T-helper 9 cell (primary cell): ENCODE measurements around the gene ADCY7.

Source experiments
- DNase-seq: peaks from one replicate; pipeline ENCODE4 v3.0.0-alpha.2; 2020

The ADCY7 gene

DNA sequence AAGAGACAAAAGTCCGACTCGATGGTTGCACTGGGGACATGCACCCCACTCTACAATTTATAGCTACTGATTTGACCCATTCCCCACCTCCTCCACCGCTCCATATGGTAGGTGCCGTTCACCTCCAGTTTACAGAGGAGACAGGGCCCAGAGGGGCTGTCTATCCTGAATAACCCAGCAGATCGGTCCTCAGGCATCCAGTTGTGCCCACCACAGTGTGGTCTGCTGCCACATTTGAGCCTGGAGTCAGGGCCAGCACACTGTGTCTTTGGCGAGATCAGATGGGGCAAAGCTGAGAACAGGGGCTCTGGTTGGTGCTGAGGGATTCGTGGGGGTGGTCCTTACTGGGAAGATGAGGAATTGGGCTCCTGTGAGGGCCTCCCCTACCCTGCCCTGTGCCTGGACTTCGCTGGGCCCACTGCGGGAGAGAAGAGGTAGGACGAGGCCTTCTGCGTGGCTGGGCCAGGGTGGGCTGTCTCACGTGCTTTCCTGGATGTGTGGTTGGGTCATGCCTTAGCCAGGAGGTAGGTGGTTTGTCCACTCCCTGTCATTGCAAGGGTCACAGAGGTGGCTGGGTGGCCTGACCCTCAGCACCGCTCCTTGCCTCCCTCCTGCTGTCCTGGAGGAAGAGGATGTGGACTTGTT, 2.8 kb downstream of the ADCY7 start:
- no peak for DNase-seq

DNA sequence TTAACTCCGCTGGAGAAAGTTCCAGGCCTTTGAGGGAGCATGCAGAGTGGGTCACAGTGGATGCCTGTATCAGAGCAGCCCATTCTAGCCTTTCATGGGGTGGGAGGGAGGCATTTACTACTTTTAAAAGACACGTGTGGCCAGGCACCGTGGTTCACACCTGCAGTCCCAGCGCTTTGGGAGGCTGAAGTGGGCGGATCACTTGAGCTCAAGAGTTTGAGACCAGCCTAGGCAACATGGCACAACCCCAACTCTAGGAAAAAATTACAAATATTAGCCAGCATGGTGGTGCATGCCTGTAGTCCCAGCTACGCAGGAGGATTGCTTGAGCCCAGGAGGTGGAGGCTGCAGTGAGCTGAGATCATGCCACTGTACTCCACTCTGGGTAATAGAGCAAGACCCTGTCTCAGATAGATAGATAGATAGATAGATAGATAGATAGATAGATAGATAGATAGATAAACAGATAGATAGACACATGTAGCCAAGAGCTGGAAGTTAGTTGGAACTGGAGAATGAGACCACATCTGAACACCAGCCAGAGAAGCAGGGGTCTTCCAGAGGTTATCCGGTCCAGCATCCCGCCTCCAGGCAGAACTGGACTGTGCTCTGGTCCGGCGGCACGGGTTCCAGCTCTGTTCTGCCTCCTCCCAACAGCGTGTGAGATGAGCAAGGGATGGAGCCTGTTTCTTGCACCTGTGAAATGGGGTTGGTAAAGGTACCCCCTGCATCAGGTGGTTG, 3.6 kb downstream of the ADCY7 start:
- DNase-seq = no peak

DNA sequence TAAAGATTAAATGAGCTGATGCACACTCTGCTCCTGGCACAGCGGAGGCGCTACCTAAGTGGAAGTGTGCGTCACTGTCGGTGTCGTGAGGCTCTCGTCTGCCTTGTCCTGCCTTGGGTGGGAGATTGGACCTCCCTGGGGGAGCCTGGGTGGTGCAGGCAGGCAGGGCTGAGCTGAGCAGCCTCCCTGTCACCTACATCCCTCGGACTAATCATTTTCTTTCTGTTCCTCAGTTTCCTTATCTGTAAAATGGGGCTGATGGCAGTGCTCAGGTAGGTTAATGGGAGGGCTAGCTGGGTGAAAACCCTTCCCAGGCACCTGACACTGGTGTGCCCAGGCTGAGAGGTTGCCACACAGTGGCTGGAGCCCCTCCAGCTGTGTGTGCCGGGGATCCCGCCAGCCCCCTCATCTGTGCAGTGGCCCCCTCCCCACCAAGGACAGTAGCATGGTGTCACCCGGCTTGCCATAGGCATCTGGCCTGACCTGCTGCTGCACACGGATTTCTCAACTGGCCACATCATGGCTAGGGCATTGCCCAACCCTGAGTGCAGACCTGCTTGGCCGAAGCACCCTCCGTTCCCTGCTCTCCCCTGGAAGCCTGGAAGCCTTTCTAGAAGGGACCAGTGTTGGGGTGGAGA, 4.3 kb downstream of the ADCY7 start:
- DNase-seq = no peak

GRCh38 chr16:50271148-50272041, 5.0 kb downstream of the ADCY7 start:
- DNase-seq = no peak

- no peak for DNase-seq
These were observed 5.8 kb downstream of the ADCY7 start for GRCh38 chr16:50272111-50272571.

DNA sequence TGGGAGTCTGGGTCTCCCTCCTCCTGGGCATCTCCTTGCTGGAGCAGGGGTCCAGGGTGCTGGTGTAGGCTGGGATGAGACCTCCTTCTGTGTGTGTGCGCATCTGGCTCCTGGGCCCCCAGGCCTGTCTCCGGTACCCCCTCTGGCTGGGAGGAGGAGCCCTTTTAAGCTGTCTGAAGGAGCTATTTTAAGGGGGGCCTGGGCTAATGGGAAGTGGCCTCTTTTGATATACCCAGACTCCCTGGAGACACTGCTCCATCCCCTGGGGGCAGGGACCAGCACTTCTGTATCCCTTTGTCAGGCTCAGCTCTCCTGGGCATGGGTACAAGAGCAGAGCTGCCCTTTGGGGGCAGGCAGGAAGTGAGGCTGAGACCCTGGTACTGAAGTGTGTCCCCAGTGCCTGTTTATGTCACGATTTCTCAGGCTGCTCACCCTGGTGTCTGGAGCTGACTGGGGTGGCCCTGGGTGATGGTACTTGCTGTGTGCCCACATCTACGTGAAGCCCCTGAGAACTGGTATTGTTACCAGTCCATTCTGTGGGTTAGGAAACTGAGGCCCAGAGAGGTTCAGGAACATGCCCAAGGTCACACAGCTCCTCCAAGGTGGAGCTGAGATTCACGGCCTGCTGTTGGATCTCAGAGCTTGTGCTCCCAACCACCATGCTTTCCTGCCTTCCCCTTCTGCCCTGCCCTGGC, 6.5 kb downstream of the ADCY7 start:
- DNase-seq = no peak

GRCh38 chr16:50273382-50273690, 7.0 kb downstream of the ADCY7 start:
- no peak for DNase-seq

DNA sequence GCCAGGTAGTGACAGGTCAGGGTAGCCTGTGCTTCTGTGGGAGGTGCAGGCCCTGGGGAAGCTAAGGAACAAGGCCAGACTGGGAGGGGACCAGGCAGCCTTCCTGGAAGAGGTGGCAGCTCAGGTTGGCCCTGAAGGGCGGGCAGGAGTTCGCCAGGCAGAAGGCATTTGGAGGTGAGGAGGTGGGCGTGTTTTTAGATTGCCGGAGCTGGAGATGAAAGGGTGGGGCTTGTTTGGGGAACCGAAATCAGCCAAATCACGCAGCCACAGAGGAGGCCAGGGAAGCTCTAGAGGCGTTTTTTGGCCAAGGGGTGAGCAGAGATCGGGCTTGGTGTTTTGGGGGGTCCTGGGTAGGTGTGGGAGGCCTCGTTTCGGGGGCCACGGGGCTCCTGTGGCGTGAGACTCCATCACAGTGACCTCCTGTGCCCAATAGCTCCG, 7.6 kb downstream of the ADCY7 start:
- DNase-seq = no peak

- DNase-seq = peak; percentile 47
These were observed 8.2 kb downstream of the ADCY7 start for GRCh38 chr16:50274326-50275097.

DNA sequence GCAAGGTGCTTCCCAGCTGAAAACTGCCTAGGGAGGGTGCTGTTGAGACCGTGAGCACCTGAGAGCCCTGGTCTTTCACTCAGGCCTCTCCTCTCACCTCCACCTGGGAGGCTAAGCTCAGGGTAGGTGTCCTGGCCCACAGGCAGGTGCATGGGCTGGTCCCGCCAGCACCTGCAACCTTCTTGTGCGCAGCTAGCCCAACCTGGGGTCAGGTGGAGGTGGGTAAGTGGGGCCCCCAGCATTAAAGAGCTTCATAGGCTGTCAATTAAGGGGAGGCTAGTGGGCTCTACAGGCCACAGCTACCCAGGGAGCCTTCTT, 8.7 kb downstream of the ADCY7 start:
- no peak for DNase-seq

- no peak for DNase-seq
These were observed 9.3 kb downstream of the ADCY7 start for GRCh38 chr16:50275428-50276325.

- no peak for DNase-seq
These were observed 9.9 kb downstream of the ADCY7 start for GRCh38 chr16:50276326-50276640.

GRCh38 chr16:50276801-50277555, 10.6 kb downstream of the ADCY7 start:
- no peak for DNase-seq

DNA sequence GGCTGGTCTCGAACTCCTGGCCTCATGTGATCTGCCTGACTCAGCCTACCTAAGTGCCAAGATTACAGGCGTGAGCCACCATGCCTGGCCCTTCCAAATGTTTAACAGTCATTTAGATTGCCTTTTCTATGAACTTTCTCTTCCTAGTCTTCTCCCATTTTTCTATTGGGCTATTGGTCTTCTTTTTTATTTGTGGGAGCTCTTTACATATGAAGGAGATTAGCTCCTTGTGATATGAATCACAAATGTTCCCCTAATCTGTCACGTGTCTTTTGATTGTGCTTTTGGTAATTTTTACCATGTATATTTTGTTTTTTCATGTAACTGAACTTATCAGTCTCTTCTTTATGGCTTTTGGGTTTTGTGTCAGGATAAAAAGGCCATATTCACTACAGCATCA, 11.9 kb downstream of the ADCY7 start:
- DNase-seq = no peak

GRCh38 chr16:50279504-50279865, 13.1 kb downstream of the ADCY7 start:
- no peak for DNase-seq

DNA sequence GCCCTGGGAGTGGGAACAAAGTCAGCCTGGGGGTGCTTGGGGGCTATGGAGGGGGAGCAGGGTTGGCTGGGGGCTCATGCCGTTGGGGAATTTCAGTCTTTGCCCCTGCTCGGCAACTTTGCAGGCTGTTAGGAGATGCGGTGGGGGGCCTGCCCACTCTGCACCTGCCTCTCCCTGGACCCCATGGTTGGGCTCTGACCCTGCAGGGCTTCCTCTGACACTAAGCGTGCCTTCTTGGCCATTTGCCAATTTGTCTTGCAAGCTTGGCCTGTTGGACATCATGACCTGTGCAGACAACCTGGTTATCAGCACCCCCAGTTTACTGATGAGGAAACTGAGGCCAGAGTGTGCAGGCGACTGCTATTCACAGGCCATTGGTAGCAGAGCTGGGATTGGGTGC, 14.6 kb downstream of the ADCY7 start:
- no peak for DNase-seq

GRCh38 chr16:50281391-50282009, 15.1 kb downstream of the ADCY7 start:
- DNase-seq = no peak

DNA sequence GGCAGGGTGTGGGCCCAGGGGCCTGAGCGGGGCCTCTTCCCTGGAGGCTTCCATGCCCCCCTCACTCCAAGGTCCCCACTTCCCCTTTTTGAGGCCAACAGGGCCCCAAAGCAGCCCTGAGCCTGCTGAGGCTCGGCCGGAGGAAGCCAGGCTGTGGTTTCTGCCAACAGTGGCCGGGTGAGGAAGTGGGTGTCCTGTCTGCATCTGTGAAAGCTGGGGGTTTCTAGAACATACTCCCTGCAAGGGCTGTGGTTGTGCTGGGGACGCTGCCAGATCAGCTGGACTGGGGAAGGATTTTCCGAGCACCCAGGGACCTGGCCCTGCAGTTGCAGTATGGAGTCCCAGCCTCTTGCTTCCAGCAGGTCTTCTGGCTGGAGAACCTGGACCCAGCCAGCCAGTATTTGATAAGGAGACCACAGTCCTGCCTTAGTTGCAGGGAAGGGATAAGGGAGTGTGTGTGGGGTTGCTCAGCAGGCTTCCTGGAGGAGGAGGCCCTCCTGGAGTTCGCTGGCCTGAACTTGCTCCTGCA, 15.7 kb downstream of the ADCY7 start:
- peak; percentile 51 for DNase-seq

- DNase-seq = no peak
These were observed 16.7 kb downstream of the ADCY7 start for GRCh38 chr16:50282955-50283631.
